HepG2 (cell line): ENCODE results near the gene POLR1C. TPM values are rescaled to one million over a fixed set of nuclear protein-coding genes. Genes with fewer than 3 reads are reported as not detected.

Experiments used
- SALL1 ChIP-seq: sonication (generic); formaldehyde crosslinking; IDR thresholded peaks from 2 replicates; pipeline ENCODE4 v1.8.0; 2022; ENCODE audit warnings: mild to moderate bottlenecking, missing genetic modification reagents
- SAP130 ChIP-seq: IDR thresholded peaks from 2 replicates; pipeline ENCODE4 v1.6.1; 2016; ENCODE audit warnings: low read depth
- SMAD1 ChIP-seq: sonication (generic); formaldehyde crosslinking; IDR thresholded peaks from 2 replicates; pipeline ENCODE4 v1.4.0; 2020; ENCODE audit warnings: missing genetic modification reagents, low read depth, mild to moderate bottlenecking, borderline replicate concordance
- SP4 ChIP-seq: sonication (generic); formaldehyde crosslinking; IDR thresholded peaks from 2 replicates; pipeline ENCODE4 v1.8.1; 2023; ENCODE audit warnings: mild to moderate bottlenecking, missing genetic modification reagents
- TSC22D2 ChIP-seq: sonication (generic); formaldehyde crosslinking; IDR thresholded peaks from 2 replicates; pipeline ENCODE4 v1.5.1; 2020; ENCODE audit warnings: missing genetic modification reagents, mild to moderate bottlenecking, borderline replicate concordance
- ZBTB1 ChIP-seq: sonication (generic); formaldehyde crosslinking; IDR thresholded peaks from 2 replicates; pipeline ENCODE4 v1.4.0; 2020; ENCODE audit warnings: missing genetic modification reagents, borderline replicate concordance
- ZFP90 ChIP-seq: sonication (generic); formaldehyde crosslinking; IDR thresholded peaks from 2 replicates; pipeline ENCODE4 v1.8.0; 2022; ENCODE audit warnings: missing genetic modification reagents, mild to moderate bottlenecking, inconsistent platforms, borderline replicate concordance
- ZNF101 ChIP-seq: sonication (generic); formaldehyde crosslinking; IDR thresholded peaks from 2 replicates; pipeline ENCODE4 v1.4.0; 2020; ENCODE audit warnings: mild to moderate bottlenecking, low read depth, missing genetic modification reagents, borderline replicate concordance
- ZNF260 ChIP-seq: sonication (generic); formaldehyde crosslinking; IDR thresholded peaks from 2 replicates; pipeline ENCODE4 v1.4.0; 2020; ENCODE audit warnings: missing genetic modification reagents, low read depth, mild to moderate bottlenecking, borderline replicate concordance
- ZNF563 ChIP-seq: sonication (generic); formaldehyde crosslinking; IDR thresholded peaks from 2 replicates; pipeline ENCODE4 v1.8.0; 2022; ENCODE audit warnings: mild to moderate bottlenecking, moderate library complexity, missing genetic modification reagents
- polyA plus RNA-seq, 8 experiments: library from polyadenylated mRNA; depleted of rRNA in 3 of 8; stranded (reverse) in 7 of 8; unstranded in 1 of 8; fragments of >200 nt; fragmentation: Illumina TruSeq in 4 of 8; extraction: Trizol in 4 of 8; gene quantifications; 2 replicates each; pipeline versions ENCODE4 v1.2.1 to v1.2.3, GENCODE V29; 2011 to 2016; ENCODE audit warnings: low read depth in 4 of 8, missing spikeins in 1 of 8, mixed read lengths in 1 of 8; ENCODE audit not compliant: insufficient read depth in 1 of 8
- total RNA-seq, 5 experiments: library from RNA; depleted of rRNA; stranded (reverse); fragments of >200 nt; fragmentation: Illumina TruSeq; extraction: Trizol; gene quantifications; 2 replicates each; pipeline ENCODE4 v1.2.3, GENCODE V29; 2016; ENCODE audit warnings: low read depth in 1 of 5
- TF ChIP-seq, protein P1 (sequence below): sonication (generic); formaldehyde crosslinking; IDR thresholded peaks from 2 replicates; pipeline ENCODE4 v1.5.1; 2020; ENCODE audit warnings: missing genetic modification reagents, mild to moderate bottlenecking, borderline replicate concordance
- TF ChIP-seq, protein P2 (sequence below), 2 experiments: sonication (generic) in 1 of 2; formaldehyde crosslinking in 1 of 2; IDR thresholded peaks; 2 replicates each; pipeline versions ENCODE4 v1.5.1 to v1.6.1; 2011 to 2020; ENCODE audit warnings: borderline replicate concordance in 1 of 2, low read depth in 1 of 2, low read length in 1 of 2, mild to moderate bottlenecking in 1 of 2, missing genetic modification reagents in 1 of 2, moderate library complexity in 1 of 2
- TF ChIP-seq, protein P3 (sequence below): IDR thresholded peaks from 2 replicates; pipeline ENCODE4 v1.6.1; 2012; ENCODE audit warnings: inconsistent platforms
- TF ChIP-seq, protein P4 (sequence below): sonication (generic); formaldehyde crosslinking; IDR thresholded peaks from 2 replicates; pipeline ENCODE4 v1.4.0; 2020; ENCODE audit warnings: mild to moderate bottlenecking, missing genetic modification reagents
- TF ChIP-seq, protein P5 (sequence below): sonication (generic); formaldehyde crosslinking; IDR thresholded peaks from 2 replicates; pipeline ENCODE4 v1.5.0; 2020; ENCODE audit warnings: mild to moderate bottlenecking, missing genetic modification reagents, moderate library complexity

POLR1C gene
- total and polyA plus RNA-seq, 2 of the 13 experiments (the other 11 are each of a cell fraction or from before 2014, with no cell fraction given): 62.6 to 72.2 TPM

DNA sequence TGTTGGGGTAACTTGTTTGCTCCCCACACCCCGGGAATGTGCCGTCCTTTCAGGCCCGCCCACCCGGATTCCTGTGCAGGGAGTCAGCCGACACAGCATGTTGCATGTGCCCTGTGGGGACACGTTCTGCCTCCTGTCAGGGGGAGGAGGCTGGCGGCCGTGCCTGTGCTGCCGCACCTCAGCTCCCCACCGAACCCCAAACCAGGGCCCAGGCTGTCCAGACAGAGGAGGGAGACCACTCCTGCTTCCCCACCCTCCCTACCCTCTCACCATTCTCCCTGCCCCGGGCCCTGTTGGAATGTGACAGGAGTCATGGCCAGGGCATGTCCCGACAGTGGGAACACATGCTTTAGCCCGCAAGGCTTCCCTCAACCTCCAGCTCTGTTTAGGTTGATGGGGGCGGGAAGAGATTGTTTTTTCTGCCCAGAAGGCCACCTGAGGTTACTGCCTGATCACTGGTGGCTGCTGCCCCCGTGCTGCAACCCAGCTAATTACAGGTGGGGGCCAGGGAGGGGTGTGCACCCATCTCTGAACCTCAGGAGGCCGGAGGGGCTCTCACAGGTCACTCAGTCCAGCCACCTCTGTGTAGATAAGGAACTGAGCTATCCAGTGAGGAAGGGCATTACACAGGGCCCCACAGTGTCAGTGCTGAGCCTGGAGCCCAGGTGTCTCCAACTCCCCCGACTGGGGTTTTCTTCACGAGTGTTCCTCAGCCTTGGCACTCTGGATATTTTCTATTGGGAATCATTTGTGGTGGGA lies 20.3 kb upstream of the POLR1C start (continued):
- TF ChIP-seq, protein P1, sequence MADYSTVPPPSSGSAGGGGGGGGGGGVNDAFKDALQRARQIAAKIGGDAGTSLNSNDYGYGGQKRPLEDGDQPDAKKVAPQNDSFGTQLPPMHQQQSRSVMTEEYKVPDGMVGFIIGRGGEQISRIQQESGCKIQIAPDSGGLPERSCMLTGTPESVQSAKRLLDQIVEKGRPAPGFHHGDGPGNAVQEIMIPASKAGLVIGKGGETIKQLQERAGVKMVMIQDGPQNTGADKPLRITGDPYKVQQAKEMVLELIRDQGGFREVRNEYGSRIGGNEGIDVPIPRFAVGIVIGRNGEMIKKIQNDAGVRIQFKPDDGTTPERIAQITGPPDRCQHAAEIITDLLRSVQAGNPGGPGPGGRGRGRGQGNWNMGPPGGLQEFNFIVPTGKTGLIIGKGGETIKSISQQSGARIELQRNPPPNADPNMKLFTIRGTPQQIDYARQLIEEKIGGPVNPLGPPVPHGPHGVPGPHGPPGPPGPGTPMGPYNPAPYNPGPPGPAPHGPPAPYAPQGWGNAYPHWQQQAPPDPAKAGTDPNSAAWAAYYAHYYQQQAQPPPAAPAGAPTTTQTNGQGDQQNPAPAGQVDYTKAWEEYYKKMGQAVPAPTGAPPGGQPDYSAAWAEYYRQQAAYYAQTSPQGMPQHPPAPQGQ (CRISPR knock-in tag): no peak
- peak; percentile 79 for TF ChIP-seq SALL1
- 0 out of 2 replicates have a peak, but pooled peaks have one; percentile 6 for TF ChIP-seq SP4 (CRISPR knock-in tag)
- TF ChIP-seq SMAD1 (CRISPR knock-in tag): 0 out of 2 replicates have a peak, but pooled peaks have one; percentile 30
- no peak for TF ChIP-seq ZNF260 (CRISPR knock-in tag)
- TF ChIP-seq TSC22D2 (CRISPR knock-in tag): peak; percentile 50; the same call in 1 of the 2 replicates
- 0 out of 2 replicates have a peak, but pooled peaks have one; percentile 19 for TF ChIP-seq ZFP90 (CRISPR knock-in tag)
- TF ChIP-seq ZNF101: no peak
- TF ChIP-seq, protein P2, sequence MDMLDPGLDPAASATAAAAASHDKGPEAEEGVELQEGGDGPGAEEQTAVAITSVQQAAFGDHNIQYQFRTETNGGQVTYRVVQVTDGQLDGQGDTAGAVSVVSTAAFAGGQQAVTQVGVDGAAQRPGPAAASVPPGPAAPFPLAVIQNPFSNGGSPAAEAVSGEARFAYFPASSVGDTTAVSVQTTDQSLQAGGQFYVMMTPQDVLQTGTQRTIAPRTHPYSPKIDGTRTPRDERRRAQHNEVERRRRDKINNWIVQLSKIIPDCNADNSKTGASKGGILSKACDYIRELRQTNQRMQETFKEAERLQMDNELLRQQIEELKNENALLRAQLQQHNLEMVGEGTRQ (IDR thresholded peaks at IDR 0.05; ENCODE audit: low read depth, low read length): no peak
- TF ChIP-seq, protein P2 (CRISPR knock-in tag; IDR thresholded peaks at IDR 0.05; ENCODE audit: borderline replicate concordance): peak; percentile 25; the same call in 1 of the 2 replicates
- TF ChIP-seq ZNF563 (CRISPR knock-in tag): peak; percentile 6; the same call in 1 of the 2 replicates
- TF ChIP-seq ZBTB1 (CRISPR knock-in tag): no peak
- TF ChIP-seq, protein P3, sequence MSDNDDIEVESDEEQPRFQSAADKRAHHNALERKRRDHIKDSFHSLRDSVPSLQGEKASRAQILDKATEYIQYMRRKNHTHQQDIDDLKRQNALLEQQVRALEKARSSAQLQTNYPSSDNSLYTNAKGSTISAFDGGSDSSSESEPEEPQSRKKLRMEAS: no peak; the same call in none of the 2 replicates
- TF ChIP-seq SAP130: peak; percentile 65
- TF ChIP-seq, protein P4, sequence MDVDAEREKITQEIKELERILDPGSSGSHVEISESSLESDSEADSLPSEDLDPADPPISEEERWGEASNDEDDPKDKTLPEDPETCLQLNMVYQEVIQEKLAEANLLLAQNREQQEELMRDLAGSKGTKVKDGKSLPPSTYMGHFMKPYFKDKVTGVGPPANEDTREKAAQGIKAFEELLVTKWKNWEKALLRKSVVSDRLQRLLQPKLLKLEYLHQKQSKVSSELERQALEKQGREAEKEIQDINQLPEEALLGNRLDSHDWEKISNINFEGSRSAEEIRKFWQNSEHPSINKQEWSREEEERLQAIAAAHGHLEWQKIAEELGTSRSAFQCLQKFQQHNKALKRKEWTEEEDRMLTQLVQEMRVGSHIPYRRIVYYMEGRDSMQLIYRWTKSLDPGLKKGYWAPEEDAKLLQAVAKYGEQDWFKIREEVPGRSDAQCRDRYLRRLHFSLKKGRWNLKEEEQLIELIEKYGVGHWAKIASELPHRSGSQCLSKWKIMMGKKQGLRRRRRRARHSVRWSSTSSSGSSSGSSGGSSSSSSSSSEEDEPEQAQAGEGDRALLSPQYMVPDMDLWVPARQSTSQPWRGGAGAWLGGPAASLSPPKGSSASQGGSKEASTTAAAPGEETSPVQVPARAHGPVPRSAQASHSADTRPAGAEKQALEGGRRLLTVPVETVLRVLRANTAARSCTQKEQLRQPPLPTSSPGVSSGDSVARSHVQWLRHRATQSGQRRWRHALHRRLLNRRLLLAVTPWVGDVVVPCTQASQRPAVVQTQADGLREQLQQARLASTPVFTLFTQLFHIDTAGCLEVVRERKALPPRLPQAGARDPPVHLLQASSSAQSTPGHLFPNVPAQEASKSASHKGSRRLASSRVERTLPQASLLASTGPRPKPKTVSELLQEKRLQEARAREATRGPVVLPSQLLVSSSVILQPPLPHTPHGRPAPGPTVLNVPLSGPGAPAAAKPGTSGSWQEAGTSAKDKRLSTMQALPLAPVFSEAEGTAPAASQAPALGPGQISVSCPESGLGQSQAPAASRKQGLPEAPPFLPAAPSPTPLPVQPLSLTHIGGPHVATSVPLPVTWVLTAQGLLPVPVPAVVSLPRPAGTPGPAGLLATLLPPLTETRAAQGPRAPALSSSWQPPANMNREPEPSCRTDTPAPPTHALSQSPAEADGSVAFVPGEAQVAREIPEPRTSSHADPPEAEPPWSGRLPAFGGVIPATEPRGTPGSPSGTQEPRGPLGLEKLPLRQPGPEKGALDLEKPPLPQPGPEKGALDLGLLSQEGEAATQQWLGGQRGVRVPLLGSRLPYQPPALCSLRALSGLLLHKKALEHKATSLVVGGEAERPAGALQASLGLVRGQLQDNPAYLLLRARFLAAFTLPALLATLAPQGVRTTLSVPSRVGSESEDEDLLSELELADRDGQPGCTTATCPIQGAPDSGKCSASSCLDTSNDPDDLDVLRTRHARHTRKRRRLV: no peak
- TF ChIP-seq, protein P5, sequence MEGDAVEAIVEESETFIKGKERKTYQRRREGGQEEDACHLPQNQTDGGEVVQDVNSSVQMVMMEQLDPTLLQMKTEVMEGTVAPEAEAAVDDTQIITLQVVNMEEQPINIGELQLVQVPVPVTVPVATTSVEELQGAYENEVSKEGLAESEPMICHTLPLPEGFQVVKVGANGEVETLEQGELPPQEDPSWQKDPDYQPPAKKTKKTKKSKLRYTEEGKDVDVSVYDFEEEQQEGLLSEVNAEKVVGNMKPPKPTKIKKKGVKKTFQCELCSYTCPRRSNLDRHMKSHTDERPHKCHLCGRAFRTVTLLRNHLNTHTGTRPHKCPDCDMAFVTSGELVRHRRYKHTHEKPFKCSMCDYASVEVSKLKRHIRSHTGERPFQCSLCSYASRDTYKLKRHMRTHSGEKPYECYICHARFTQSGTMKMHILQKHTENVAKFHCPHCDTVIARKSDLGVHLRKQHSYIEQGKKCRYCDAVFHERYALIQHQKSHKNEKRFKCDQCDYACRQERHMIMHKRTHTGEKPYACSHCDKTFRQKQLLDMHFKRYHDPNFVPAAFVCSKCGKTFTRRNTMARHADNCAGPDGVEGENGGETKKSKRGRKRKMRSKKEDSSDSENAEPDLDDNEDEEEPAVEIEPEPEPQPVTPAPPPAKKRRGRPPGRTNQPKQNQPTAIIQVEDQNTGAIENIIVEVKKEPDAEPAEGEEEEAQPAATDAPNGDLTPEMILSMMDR (CRISPR knock-in tag): peak; percentile 97
